ENCODE results near the gene CRIP1. TPM values are rescaled to one million over a fixed set of nuclear protein-coding genes. Genes with fewer than 3 reads are reported as not detected.
A peak's percentile ranks its signal among the peaks of the same experiment; 100 is the strongest.

The CRIP1 gene
- total RNA-seq, 4 donors from 2014 or later = 33.8 to 239 (median 37.8) TPM

DNA sequence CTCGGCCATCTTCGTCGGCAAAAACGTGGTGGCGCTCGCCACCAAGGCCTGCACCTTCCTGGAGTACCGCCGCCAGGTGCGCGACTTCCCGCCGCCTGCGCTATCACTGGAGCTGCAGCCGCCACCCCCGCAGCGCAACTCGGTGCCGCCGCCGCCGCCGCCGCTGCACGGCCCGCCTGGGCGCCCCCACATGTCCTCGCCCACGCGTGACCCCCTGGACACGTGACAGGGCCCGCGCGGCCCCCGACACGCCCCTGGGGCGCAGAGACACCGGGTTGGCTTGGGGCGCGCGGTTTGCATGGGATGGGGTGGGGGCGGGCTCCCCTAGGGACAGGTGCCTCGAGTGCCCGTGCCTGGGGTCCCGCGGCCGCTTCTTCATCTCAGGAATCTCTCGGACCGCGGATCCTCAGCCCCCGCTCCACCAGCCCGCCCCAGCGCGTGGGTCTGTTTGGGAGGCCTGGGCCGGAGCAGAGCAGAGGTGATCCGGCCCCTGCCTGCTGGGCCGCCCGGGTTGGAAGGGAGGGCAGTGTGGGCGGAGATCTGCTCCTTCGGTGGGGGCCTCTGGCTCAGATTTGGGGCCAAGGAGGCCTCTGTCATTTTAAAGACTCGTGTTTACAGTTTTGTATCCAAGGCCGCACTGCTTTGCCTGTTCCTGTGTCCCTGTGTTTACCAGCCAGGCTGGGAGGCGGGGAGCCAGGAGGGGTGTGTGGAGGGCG, 43.0 kb downstream of the CRIP1 start:
- DNase-seq = peak in 1 of 3 donors; percentile 39
- H3K27me3 ChIP-seq = peaks cover 0 to 12% of the 10 kb centered on the region in 2 donors

DNA sequence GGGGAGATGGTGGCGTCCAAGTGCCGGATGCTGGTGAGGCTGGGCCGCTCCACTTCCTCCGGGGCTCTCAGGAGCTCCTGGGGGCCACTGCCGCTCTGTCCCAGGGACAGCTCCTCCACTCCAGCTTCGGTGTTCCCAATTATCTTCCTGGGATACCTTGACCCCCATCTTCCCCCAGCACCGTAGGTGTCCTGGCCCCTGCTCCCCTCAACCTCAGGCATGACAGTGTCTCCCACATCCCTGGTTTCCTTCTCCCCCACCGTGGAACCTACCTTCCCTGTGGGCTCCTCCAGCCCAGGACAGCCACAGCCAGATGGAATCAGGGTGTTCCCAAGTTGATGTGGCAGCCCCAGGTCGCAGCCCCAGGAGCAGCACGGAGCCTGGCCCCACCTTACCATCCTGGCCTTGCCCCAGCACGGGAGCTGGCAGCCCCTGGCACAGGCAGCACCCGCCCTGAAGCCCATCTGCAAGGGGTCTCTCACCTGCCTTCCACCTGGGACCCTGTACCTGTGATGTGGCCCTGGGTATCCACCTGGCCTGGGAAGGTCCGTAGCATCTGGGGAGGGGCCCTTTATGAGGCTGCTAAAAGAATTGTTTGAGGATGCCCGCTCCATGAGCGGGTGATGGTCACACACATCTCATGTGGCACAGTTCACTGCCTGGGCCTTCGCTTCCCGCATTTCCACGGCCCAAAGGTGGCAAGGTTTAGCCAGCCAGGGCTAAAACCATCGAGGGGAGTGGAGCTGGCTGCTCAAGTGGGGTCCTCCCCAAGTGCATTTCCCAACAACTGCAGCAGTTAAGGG, 43.8 kb downstream of the CRIP1 start:
- no peak overlapping the region for H3K4me3 ChIP-seq
- peak overlapping the region in 1 of 4 donors; percentile 73 for H3K27ac ChIP-seq
- DNase-seq = peak in 1 of 3 donors; percentile 57
- peaks cover 0 to 12% of the 10 kb centered on the region in 2 donors for H3K27me3 ChIP-seq
- TF ChIP-seq POLR2A (IDR thresholded peaks at IDR 0.05) = no peak
- TF ChIP-seq, protein P1, sequence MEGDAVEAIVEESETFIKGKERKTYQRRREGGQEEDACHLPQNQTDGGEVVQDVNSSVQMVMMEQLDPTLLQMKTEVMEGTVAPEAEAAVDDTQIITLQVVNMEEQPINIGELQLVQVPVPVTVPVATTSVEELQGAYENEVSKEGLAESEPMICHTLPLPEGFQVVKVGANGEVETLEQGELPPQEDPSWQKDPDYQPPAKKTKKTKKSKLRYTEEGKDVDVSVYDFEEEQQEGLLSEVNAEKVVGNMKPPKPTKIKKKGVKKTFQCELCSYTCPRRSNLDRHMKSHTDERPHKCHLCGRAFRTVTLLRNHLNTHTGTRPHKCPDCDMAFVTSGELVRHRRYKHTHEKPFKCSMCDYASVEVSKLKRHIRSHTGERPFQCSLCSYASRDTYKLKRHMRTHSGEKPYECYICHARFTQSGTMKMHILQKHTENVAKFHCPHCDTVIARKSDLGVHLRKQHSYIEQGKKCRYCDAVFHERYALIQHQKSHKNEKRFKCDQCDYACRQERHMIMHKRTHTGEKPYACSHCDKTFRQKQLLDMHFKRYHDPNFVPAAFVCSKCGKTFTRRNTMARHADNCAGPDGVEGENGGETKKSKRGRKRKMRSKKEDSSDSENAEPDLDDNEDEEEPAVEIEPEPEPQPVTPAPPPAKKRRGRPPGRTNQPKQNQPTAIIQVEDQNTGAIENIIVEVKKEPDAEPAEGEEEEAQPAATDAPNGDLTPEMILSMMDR (IDR thresholded peaks at IDR 0.05) = no peak
- no peaks in the 10 kb centered on the region for H3K9me3 ChIP-seq
- no peaks in the 10 kb centered on the region for H3K36me3 ChIP-seq
- peaks cover 0 to 52% (median 30%) of the 10 kb centered on the region in 4 donors for H3K4me1 ChIP-seq

More for the DNA sequence above, 43.0 kb downstream of the CRIP1 start:
- Histone ChIP-seq H3K36me3 (no peaks in the 10 kb centered on the region), H3K9me3 (no peaks in the 10 kb centered on the region), H3K4me3 (peak overlapping the region; percentile 25 to 67 (median 62)), H3K27ac (peak overlapping the region in 2 of 4 donors; percentile 38 to 73), H3K4me1 (peaks cover 0 to 52% (median 30%) of the 10 kb centered on the region in 4 donors)
- no peak for TF ChIP-seq POLR2A (IDR thresholded peaks at IDR 0.05)
- TF ChIP-seq, protein P1 (IDR thresholded peaks at IDR 0.05) = no peak

DNA sequence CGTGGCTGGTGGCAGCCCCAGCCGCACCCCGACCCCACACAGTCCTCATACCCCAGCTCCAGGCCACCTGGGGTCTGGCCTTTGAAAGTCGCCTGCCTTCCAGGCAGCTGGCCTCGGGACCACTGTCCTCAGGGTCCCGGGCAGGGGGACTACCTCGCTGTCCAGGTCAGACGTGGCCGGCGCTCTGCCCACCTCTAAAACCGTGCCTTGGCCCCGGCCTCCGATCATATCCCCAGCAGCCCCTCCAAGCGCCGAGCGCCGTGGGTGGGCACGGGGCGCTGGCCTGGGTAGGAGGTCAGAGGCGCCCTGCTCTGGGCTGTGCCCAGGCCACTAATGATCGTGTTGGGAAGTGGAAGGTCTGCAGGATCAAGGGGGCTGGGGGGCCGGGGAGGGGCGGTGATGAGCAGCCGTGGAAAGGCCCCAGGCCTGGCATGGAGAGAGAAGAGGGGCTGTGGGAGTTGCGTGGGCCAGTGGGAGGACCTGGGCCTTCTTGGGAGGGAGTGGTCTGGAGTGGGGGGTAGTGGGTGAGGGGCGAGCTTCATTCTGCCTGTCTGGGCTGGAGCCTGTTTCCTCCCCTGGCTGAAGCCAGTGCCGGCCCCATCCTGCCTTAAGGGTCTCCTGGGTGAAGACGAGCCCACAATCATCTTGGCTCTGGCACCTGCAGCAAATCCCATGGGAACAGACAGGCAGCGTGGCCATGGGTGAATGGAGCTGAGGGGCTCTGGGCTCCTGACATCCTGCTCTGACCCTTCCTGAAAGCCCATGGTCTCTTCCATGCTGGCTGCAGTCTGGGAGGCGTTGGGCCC, 44.6 kb downstream of the CRIP1 start:
- no peak for TF ChIP-seq POLR2A (IDR thresholded peaks at IDR 0.05)
- TF ChIP-seq, protein P1 (IDR thresholded peaks at IDR 0.05) = no peak
- no peak overlapping the region for H3K4me3 ChIP-seq
- DNase-seq = no peak
- no peaks in the 10 kb centered on the region for H3K36me3 ChIP-seq
- peak overlapping the region in 1 of 4 donors; percentile 73 for H3K27ac ChIP-seq
- H3K9me3 ChIP-seq = no peaks in the 10 kb centered on the region
- H3K27me3 ChIP-seq = peaks cover 0 to 12% of the 10 kb centered on the region in 2 donors
- H3K4me1 ChIP-seq = peaks cover 0 to 52% (median 30%) of the 10 kb centered on the region in 4 donors

DNA sequence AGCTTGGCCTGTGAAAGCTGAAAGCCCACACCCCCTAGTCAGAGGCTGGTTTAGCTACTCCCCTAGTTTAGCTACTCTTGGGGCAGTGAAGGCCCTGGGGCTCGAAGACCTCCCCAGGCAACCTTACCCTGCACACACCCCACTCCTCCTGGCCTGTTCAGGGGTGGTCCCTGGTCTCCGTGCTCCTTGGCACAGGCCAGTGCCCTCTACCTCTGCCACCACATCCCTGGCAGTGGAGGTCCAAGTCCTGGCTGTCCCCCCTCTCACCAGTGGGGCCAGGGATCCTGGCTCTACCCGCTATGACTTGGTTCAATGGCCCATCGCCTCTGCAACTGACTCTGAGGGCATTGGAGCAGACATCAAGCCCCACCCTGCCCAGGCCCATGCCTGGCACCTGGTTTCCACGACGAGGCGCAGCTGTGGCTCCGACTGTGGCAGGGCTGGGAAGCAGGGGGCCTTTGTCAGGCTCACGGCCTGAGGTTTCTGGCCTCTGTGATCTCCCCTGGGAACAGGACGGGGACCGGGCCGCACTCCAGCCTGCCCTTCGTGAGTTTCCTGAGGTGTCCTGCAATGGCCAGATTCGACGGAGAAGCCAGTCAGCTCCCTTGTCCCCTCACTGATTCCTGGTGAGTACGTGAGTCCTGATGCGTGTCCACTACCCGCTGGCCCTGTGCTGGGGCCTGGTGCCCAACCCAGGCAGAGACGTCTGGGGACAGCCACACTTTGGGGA, 45.4 kb downstream of the CRIP1 start:
- peaks cover 0 to 7% of the 10 kb centered on the region in 2 donors for H3K27me3 ChIP-seq
- H3K4me1 ChIP-seq = peaks cover 0 to 46% (median 25%) of the 10 kb centered on the region in 4 donors
- no peak for TF ChIP-seq POLR2A (IDR thresholded peaks at IDR 0.05)
- TF ChIP-seq, protein P1 (IDR thresholded peaks at IDR 0.05) = no peak
- DNase-seq = no peak
- H3K36me3 ChIP-seq = no peaks in the 10 kb centered on the region
- H3K27ac ChIP-seq = peak overlapping the region in 1 of 4 donors; percentile 58
- no peak overlapping the region for H3K4me3 ChIP-seq
- no peaks in the 10 kb centered on the region for H3K9me3 ChIP-seq
